Airway epithelial cell (primary cell): Measurements from ENCODE around the gene ZNF776. TPM values are rescaled to one million over a fixed set of nuclear protein-coding genes. Genes with fewer than 3 reads are reported as not detected.

Experiments
- total RNA-seq: library from RNA; depleted of rRNA; stranded (reverse); fragments of >200 nt; gene quantifications from 2 replicates; pipeline ENCODE4 v1.2.3, GENCODE V29; 2015

ZNF776 gene
- total RNA-seq: 3.1 and 5.6 TPM in 2 replicates

GRCh38 chr19:57746580-57747471 lies at the start of gene ZNF776:
Gene ZNF776 (plus strand): TSS chr19:57746815. CDS start chr19:57747059, 244 bp downstream.

GRCh38 chr19:57708641-57709361 lies 37.8 kb upstream of the ZNF776 start, which contains the start of gene ZNF154:
Gene ZNF154 (minus strand): TSS chr19:57709204. CDS start chr19:57708971, 233 bp downstream.

GRCh38 chr19:57769345-57770131 lies 22.9 kb downstream of the ZNF776 start, which contains the start of gene ZNF586:
Gene ZNF586 (plus strand): TSS chr19:57769676. CDS start chr19:57769843, 167 bp downstream.

Other genes with a start within 250 kb of the ZNF776 start
- 6.2 and 6.9 TPM in 2 replicates for gene ZNF773, start 246.9 kb upstream of the ZNF776 start, total RNA-seq
- gene ZNF549, start 219.5 kb upstream of the ZNF776 start, total RNA-seq: 2.9 and 3.9 TPM in 2 replicates
- 4.7 TPM in 2 replicates for gene ZNF550, start 187.0 kb upstream of the ZNF776 start, total RNA-seq
- gene ZNF416, start 167.9 kb upstream of the ZNF776 start, total RNA-seq: 4.8 and 5.1 TPM in 2 replicates
- 3.3 and 3.9 TPM in 2 replicates for gene ZIK1, start 162.7 kb upstream of the ZNF776 start, total RNA-seq
- 3.9 and 4.8 TPM in 2 replicates for gene ZNF530, start 146.9 kb upstream of the ZNF776 start, total RNA-seq
- gene ZNF134, start 132.6 kb upstream of the ZNF776 start, total RNA-seq: 14.6 and 32.0 TPM in 2 replicates
- 8.5 and 9.7 TPM in 2 replicates for gene ZNF211, start 113.6 kb upstream of the ZNF776 start, total RNA-seq
- not detected in 2 replicates for gene ZSCAN4, start 77.9 kb upstream of the ZNF776 start, total RNA-seq
- gene ZNF551, start 64.8 kb upstream of the ZNF776 start, total RNA-seq: 3.3 and 7.1 TPM in 2 replicates
- gene ZNF154, start 37.6 kb upstream of the ZNF776 start, total RNA-seq: 0.28 and 0.85 TPM in 2 replicates
- 1.8 and 2.8 TPM in 2 replicates for gene ZNF671, start 19.2 kb upstream of the ZNF776 start, total RNA-seq
- 9.7 and 17.6 TPM in 2 replicates for gene ZNF586, start 22.9 kb downstream of the ZNF776 start, total RNA-seq
- 5.3 and 8.7 TPM in 2 replicates for gene ZNF552, start 68.1 kb downstream of the ZNF776 start, total RNA-seq
- gene ZNF587B, start 83.5 kb downstream of the ZNF776 start, total RNA-seq: 11.4 and 12.8 TPM in 2 replicates
- 9.0 and 9.9 TPM in 2 replicates for gene ZNF587, start 103.0 kb downstream of the ZNF776 start, total RNA-seq
- gene ZNF814, start 142.2 kb downstream of the ZNF776 start, total RNA-seq: 4.2 and 8.0 TPM in 2 replicates
- gene ZNF417, start 169.8 kb downstream of the ZNF776 start, total RNA-seq: 3.9 and 4.6 TPM in 2 replicates
- gene ZNF418, start 188.6 kb downstream of the ZNF776 start, total RNA-seq: 1.0 and 1.7 TPM in 2 replicates
- 0.88 and 3.7 TPM in 2 replicates for gene ZNF256, start 200.9 kb downstream of the ZNF776 start, total RNA-seq
- 0.28 TPM in 1 of 2 replicates, not detected in the other for gene C19orf18, start 227.7 kb downstream of the ZNF776 start, total RNA-seq